IMR-90 (cell line): ENCODE measurements around the gene POMT1.

Experiments
- CHD1 ChIP-seq: IDR thresholded peaks from 2 replicates; pipeline ENCODE4 v1.6.1; 2012; ENCODE audit warnings: low read depth, low read length, improper control_type of control experiment
- FOS ChIP-seq: fragments of 150-350 bp; IDR thresholded peaks from 2 replicates; pipeline ENCODE4 v1.6.1; 2016; ENCODE audit warnings: low read depth, low read length
- MXI1 ChIP-seq: IDR thresholded peaks from 2 replicates; pipeline ENCODE4 v1.6.1; 2012; ENCODE audit warnings: low read depth, mild to moderate bottlenecking, low read length, moderate library complexity, borderline replicate concordance
- POLR2A ChIP-seq: IDR thresholded peaks from 2 replicates; pipeline ENCODE4 v1.6.1; 2012; ENCODE audit warnings: mild to moderate bottlenecking, low read depth, low read length
- RAD21 ChIP-seq: IDR thresholded peaks from 2 replicates; pipeline ENCODE4 v1.6.1; 2012; ENCODE audit warnings: low read length, improper control_type of control experiment
- RCOR1 ChIP-seq: IDR thresholded peaks from 2 replicates; pipeline ENCODE4 v1.6.1; 2012; ENCODE audit warnings: mild to moderate bottlenecking, low read length, improper control_type of control experiment; ENCODE audit not compliant: insufficient replicate concordance
- TF ChIP-seq, protein P1 (sequence below): conservative IDR thresholded peaks from 2 replicates; pipeline ENCODE4 v1.5.1; 2012; ENCODE audit warnings: mild to moderate bottlenecking, low read depth, low read length, improper control_type of control experiment
- TF ChIP-seq, protein P2 (sequence below): fragments of 150-350 bp; IDR thresholded peaks from 2 replicates; pipeline ENCODE4 v1.6.1; 2016; ENCODE audit warnings: low read depth, mild to moderate bottlenecking, low read length, moderate library complexity, borderline replicate concordance
- TF ChIP-seq, protein P3 (sequence below): fragments of 150-350 bp; IDR thresholded peaks from 2 replicates; pipeline ENCODE4 v1.6.1; 2017; ENCODE audit warnings: mild to moderate bottlenecking, antibody characterized with exemption, low read length, low read depth

DNA sequence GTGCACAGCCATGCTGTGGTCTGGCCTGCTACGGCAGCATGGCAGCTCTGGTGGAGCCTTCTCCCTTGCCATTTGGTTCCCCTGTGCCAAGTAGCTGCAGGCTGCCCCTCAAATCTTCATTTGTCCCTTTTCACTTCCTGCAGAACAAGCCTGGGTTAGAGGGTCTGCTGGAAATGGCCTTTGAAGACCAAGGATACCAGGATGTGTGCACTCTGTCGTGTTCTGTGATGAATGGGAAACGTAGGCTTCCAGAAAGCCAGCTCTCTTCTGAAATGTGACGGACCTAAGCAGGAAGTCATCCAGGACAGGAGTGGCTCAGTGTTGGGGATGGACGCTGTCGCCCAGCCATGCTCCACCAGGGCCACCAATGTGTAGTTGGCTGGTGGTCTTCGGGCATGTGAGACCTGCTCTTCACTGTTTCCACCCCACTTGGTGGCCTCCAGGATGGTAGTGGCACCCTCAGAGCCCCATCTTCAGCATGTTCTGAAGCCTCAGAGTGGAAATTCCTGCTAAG lies 3.4 kb upstream of the POMT1 start:
- TF ChIP-seq, protein P1, sequence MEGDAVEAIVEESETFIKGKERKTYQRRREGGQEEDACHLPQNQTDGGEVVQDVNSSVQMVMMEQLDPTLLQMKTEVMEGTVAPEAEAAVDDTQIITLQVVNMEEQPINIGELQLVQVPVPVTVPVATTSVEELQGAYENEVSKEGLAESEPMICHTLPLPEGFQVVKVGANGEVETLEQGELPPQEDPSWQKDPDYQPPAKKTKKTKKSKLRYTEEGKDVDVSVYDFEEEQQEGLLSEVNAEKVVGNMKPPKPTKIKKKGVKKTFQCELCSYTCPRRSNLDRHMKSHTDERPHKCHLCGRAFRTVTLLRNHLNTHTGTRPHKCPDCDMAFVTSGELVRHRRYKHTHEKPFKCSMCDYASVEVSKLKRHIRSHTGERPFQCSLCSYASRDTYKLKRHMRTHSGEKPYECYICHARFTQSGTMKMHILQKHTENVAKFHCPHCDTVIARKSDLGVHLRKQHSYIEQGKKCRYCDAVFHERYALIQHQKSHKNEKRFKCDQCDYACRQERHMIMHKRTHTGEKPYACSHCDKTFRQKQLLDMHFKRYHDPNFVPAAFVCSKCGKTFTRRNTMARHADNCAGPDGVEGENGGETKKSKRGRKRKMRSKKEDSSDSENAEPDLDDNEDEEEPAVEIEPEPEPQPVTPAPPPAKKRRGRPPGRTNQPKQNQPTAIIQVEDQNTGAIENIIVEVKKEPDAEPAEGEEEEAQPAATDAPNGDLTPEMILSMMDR = no peak
- TF ChIP-seq FOS = no peak
- TF ChIP-seq, protein P2, sequence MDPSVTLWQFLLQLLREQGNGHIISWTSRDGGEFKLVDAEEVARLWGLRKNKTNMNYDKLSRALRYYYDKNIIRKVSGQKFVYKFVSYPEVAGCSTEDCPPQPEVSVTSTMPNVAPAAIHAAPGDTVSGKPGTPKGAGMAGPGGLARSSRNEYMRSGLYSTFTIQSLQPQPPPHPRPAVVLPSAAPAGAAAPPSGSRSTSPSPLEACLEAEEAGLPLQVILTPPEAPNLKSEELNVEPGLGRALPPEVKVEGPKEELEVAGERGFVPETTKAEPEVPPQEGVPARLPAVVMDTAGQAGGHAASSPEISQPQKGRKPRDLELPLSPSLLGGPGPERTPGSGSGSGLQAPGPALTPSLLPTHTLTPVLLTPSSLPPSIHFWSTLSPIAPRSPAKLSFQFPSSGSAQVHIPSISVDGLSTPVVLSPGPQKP = no peak
- TF ChIP-seq, protein P3, sequence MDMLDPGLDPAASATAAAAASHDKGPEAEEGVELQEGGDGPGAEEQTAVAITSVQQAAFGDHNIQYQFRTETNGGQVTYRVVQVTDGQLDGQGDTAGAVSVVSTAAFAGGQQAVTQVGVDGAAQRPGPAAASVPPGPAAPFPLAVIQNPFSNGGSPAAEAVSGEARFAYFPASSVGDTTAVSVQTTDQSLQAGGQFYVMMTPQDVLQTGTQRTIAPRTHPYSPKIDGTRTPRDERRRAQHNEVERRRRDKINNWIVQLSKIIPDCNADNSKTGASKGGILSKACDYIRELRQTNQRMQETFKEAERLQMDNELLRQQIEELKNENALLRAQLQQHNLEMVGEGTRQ = no peak
- no peak for TF ChIP-seq CHD1
- TF ChIP-seq MXI1 = no peak
- no peak for TF ChIP-seq POLR2A
- no peak for TF ChIP-seq RAD21
- no peak for TF ChIP-seq RCOR1
